Activated T-helper 9 cell treated with anti-CD3 and anti-CD28 coated beads, Interleukin-2, amount 50 U/mL, for 16 hours (primary cell): Measurements from ENCODE around the gene KRTAP2-2.

Experiments used
- DNase-seq: peaks from one replicate; pipeline ENCODE4 v3.0.0-alpha.2; 2020; ENCODE audit warnings: low read depth

Gene KRTAP2-2

GRCh38 chr17:41020336-41020735 is 34.7 kb downstream of the KRTAP2-2 start:
- no peak for DNase-seq

DNA sequence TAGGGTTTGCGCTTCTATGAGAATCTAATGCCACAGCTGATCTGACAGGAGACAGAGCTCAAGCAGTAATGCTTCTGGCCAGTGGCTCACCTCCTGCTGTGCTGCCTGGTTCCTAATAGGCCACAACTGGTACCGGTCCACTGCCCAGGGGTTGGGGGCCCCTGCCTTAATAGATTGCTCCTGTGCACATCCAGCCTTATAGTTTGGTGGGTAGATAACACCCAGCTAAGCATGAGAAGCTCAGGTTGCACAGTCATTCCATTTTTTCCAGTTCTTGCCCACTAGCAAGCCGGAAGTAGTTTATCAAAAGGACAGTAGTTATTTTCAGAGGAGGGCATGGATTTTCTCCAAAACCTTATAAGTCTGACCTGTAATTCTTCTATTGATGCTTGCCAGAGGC is 35.6 kb downstream of the KRTAP2-2 start:
- DNase-seq = no peak

DNA sequence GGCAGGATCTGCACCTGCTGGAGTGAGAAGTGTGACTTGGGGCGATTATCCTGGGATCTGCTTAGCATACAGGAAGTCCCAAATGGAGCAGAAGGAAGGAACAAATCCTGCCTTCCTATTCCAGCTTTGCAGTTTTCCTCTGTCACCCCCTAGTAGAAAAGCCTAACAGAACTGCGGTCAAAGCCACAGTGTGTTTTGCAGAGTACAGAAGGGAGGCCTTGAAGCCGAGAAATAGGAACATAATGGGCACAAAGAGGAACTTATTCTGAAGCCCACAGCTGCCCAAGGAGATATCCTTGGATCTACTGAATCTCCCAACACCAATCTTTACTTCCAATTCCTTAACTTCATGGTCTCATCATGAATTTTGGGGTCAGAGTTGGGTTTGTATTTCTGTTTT is 36.5 kb downstream of the KRTAP2-2 start:
- no peak for DNase-seq

- no peak for DNase-seq
Observed at GRCh38 chr17:41016578-41017215, 38.3 kb downstream of the KRTAP2-2 start.

DNA sequence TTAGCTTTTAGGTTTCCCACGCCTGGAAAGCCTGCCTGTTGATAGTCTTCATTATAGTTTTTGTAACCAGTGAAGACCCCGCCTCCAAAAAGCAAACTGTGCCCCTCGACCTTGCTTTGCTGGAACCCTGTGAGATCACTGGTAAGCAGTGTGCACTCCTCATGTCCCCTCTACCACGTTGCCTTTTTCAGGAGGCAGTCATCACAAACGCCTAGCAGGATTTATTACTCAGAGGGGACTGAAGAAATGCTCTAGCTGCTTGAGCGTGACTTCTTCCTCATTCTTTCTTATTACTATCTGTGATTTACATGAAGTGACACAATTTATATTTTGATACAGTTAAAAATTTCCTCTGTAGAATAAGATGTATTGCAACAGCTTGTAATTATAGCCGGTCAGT is 39.6 kb downstream of the KRTAP2-2 start:
- DNase-seq = no peak

DNA sequence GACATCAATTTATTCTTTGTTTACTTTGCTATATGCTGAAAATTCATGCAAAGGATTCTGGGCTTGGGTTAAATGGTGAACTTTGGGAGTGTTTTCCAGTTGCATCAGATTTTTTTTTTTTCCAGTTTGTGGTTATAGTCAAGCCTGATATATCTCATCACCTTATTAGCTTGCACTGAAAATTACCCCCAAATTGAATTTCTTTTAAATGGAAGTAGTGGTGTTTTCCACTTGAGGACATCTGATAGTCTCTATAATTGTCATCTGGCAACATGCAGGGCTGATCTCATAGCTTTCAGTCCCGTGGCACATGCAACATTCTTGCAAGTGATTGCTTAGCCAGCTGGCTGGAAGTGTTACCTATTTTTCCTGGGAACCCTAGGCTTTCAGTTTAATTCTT is 41.4 kb downstream of the KRTAP2-2 start:
- DNase-seq = no peak

DNA sequence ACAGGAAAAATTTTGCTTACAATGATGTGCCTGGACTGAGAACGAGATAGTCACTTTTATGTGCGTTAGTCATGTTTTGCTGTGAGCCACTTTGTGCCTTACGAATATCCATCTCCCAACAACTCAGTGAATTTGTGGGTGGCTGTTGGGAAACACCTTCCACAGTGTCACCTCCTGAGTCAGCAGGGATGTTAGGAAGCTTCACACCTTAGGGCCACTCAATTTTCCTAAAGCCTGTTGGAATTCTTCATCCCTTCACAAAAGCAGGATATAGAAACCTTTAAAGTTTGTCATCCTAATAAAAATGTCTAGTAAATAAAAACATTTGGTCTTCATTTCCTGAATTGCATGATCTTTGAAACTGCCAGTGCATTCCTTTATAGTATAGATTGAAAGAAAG is 41.8 kb downstream of the KRTAP2-2 start:
- DNase-seq = no peak

GRCh38 chr17:41012326-41013120 is 42.5 kb downstream of the KRTAP2-2 start:
- DNase-seq = no peak

DNA sequence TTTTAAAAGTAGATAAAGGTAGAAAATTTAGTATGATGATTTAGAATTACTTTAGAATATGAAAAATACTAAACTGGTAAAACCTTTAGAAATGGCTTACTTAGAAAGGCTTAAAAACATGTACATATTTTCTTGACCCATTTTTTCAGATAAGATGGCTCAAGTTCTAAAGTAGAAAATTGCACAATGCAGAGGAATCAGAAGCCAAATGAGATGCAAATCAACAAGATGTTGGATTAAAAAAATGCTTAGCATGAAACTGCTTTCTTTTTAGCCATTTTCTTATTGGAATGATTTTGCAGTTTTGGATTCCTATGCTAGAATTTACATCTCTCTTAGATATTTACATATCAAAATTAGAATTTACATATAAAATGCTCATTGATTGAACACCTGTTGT is 44.6 kb downstream of the KRTAP2-2 start:
- no peak for DNase-seq

DNA sequence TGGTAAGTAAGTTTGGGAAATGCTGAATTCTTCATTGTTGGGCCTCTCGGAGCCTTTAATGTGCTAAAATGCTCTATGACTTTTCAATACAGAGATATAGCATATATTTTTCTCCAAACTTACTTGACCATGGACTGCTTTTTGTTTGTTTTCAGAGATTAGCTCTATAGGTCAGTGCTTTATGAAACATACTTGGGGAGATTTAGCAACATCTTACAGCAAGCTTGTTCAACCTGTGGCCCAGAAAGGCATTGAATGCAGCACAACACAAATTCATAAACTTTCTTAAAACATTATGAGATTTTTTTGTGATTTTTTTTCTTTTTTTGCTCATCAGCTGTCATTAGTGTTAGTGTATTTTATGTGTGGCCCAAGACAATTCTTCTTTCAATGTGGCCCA is 45.1 kb downstream of the KRTAP2-2 start:
- no peak for DNase-seq

- no peak for DNase-seq
Observed at GRCh38 chr17:41009301-41009760, 45.7 kb downstream of the KRTAP2-2 start.

GRCh38 chr17:41008811-41009210 is 46.2 kb downstream of the KRTAP2-2 start, which contains the start of gene KRTAP3-1:
Gene KRTAP3-1 (minus strand): TSS chr17:41009128. CDS start chr17:41009074, 54 bp downstream.
- no peak for DNase-seq
